ENCODE measurements around the gene IRF8.

GRCh38 chr16:85952197-85952596 lies 53.2 kb downstream of the IRF8 start:
- TF ChIP-seq CTCF (IDR thresholded peaks at IDR 0.05) (no peak), POLR2A (IDR thresholded peaks at IDR 0.05) (no peak)

Data from sigmoid colon (tissue), 3 donors.